Measurements from ENCODE around the gene LCNL1.

LCNL1 gene

GRCh38 chr9:136958473-136958872 is 24.3 kb upstream of the LCNL1 start:
- DNase-seq: no peak

- DNase-seq: no peak
These were observed 23.6 kb upstream of the LCNL1 start for GRCh38 chr9:136958898-136959850.

GRCh38 chr9:136960212-136960937 is 22.4 kb upstream of the LCNL1 start:
- no peak for DNase-seq

- no peak for DNase-seq
These were observed 21.9 kb upstream of the LCNL1 start for GRCh38 chr9:136960938-136961275.

- DNase-seq: peak in 25 of 56 donors; percentile 11 to 67 (median 35)
These were observed 21.3 kb upstream of the LCNL1 start for GRCh38 chr9:136961279-136962065.

GRCh38 chr9:136962163-136962562 is 20.6 kb upstream of the LCNL1 start:
- no peak for DNase-seq

- no peak for DNase-seq
These were observed 20.0 kb upstream of the LCNL1 start for GRCh38 chr9:136962701-136963248.

GRCh38 chr9:136963341-136963740 is 19.5 kb upstream of the LCNL1 start:
- DNase-seq: peak in 6 of 56 donors; percentile 18 to 69 (median 24)

GRCh38 chr9:136963751-136964150 is 19.0 kb upstream of the LCNL1 start:
- DNase-seq: no peak

GRCh38 chr9:136964171-136964689 is 18.6 kb upstream of the LCNL1 start:
- no peak for DNase-seq

GRCh38 chr9:136964833-136965422 is 17.9 kb upstream of the LCNL1 start:
- DNase-seq: no peak

- peak in 53 of 56 donors; percentile 16 to 91 (median 67) for DNase-seq
These were observed 16.9 kb upstream of the LCNL1 start for GRCh38 chr9:136965771-136966484.

- no peak for DNase-seq
These were observed 14.3 kb upstream of the LCNL1 start for GRCh38 chr9:136968333-136969127.

- DNase-seq: no peak
These were observed 13.6 kb upstream of the LCNL1 start for GRCh38 chr9:136969150-136969549.

GRCh38 chr9:136969774-136970173 is 13.0 kb upstream of the LCNL1 start:
- no peak for DNase-seq

GRCh38 chr9:136970361-136970760 is 12.4 kb upstream of the LCNL1 start:
- DNase-seq: no peak

GRCh38 chr9:136971746-136972145 is 11.0 kb upstream of the LCNL1 start:
- no peak for DNase-seq

GRCh38 chr9:136972335-136972734 is 10.5 kb upstream of the LCNL1 start:
- DNase-seq: no peak

- DNase-seq: no peak
These were observed 10.1 kb upstream of the LCNL1 start for GRCh38 chr9:136972743-136973142.

Data from nucleus accumbens (tissue), 56 donors.